ENCODE results near the gene RPS6KL1.

Gene RPS6KL1

DNA sequence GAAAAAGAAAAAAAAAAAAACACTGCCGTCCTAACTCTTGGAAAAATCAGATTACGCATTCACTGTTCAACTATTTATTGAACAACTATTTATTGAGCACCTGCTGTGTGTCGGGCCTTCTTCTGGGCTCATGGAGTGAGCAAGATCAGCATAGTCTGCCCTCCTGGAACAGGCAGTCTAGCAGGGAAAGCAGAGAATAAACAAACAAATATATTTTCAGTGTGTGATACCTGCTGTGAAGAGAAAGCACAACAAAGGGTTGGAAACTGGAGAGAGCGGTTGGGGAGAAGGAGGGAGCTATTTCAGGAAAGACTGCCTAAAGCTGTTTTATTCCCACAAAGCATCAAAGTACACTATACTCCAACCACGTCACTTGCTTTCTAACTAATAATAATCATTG lies 57.9 kb downstream of the RPS6KL1 start:
- TF ChIP-seq, protein P1, sequence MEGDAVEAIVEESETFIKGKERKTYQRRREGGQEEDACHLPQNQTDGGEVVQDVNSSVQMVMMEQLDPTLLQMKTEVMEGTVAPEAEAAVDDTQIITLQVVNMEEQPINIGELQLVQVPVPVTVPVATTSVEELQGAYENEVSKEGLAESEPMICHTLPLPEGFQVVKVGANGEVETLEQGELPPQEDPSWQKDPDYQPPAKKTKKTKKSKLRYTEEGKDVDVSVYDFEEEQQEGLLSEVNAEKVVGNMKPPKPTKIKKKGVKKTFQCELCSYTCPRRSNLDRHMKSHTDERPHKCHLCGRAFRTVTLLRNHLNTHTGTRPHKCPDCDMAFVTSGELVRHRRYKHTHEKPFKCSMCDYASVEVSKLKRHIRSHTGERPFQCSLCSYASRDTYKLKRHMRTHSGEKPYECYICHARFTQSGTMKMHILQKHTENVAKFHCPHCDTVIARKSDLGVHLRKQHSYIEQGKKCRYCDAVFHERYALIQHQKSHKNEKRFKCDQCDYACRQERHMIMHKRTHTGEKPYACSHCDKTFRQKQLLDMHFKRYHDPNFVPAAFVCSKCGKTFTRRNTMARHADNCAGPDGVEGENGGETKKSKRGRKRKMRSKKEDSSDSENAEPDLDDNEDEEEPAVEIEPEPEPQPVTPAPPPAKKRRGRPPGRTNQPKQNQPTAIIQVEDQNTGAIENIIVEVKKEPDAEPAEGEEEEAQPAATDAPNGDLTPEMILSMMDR (IDR thresholded peaks at IDR 0.05; ENCODE audit: control insufficient read depth, extremely low read depth, insufficient read depth): no peak
- DNase-seq (ENCODE audit: low read depth): no peak
- no peak overlapping the region for H3K4me3 ChIP-seq (ENCODE audit: low read depth, low read length)

DNA sequence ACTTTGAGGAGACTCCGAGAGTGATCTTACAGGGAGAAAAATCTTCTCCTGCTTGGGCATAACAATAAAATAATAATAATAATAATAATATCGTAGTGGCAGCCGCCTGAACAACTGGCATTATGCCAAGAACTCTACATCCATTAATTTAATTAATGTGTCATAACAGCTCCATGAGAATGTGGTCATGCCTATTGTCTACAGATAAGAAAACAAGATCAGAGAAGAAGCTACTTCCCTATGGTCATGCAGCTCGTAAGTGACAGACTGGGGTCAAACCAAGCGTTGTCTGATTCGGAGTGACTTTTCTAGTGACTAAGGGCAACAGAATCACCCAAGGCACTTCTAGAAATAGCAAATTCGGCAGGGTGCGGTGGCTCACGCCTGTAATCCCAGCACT lies 58.9 kb downstream of the RPS6KL1 start:
- TF ChIP-seq, protein P1 (IDR thresholded peaks at IDR 0.05; ENCODE audit: control insufficient read depth, extremely low read depth, insufficient read depth): no peak
- no peak overlapping the region for H3K4me3 ChIP-seq (ENCODE audit: low read depth, low read length)
- DNase-seq (ENCODE audit: low read depth): no peak

DNA sequence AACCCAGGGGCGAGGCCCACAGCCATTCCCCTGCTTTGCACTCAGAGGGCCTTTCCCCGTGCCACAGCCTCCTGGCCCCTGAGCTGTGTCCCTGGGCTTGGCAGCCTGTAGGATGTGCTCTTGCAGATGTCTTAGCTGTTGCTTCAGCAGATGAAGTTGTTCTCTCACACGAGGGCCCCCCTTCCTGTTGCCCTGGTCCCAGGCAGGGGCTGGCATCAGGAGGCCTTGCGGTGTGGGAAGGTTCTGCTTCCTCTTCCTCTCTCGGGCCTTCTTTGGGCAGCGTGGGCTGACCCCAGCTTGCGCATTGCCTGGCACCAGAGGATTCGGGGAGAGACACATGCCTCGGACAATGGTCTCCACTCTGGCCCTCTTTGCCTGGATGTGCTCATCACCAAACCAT lies 59.8 kb downstream of the RPS6KL1 start:
- H3K4me3 ChIP-seq (ENCODE audit: low read depth, low read length): no peak overlapping the region
- TF ChIP-seq, protein P1 (IDR thresholded peaks at IDR 0.05; ENCODE audit: control insufficient read depth, extremely low read depth, insufficient read depth): no peak
- no peak for DNase-seq (ENCODE audit: low read depth)

DNA sequence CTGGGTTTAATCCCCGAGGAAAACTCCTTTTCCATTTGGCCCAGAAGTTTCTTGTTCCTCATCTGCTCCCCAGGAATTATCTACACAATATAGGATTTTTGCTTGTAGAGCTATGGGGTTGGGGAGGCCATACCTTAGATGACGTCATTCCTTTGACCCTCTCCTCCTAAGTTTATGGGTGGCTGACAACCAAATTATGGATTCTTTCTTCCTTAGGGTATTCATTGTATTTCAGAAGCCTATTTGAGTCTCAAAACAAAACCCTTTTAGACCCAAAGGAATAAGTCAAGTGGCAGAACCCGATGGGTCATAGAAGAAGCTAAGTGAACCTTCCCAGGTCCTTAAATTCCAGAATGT lies 61.3 kb downstream of the RPS6KL1 start:
- TF ChIP-seq, protein P1 (IDR thresholded peaks at IDR 0.05; ENCODE audit: control insufficient read depth, extremely low read depth, insufficient read depth): no peak

DNA sequence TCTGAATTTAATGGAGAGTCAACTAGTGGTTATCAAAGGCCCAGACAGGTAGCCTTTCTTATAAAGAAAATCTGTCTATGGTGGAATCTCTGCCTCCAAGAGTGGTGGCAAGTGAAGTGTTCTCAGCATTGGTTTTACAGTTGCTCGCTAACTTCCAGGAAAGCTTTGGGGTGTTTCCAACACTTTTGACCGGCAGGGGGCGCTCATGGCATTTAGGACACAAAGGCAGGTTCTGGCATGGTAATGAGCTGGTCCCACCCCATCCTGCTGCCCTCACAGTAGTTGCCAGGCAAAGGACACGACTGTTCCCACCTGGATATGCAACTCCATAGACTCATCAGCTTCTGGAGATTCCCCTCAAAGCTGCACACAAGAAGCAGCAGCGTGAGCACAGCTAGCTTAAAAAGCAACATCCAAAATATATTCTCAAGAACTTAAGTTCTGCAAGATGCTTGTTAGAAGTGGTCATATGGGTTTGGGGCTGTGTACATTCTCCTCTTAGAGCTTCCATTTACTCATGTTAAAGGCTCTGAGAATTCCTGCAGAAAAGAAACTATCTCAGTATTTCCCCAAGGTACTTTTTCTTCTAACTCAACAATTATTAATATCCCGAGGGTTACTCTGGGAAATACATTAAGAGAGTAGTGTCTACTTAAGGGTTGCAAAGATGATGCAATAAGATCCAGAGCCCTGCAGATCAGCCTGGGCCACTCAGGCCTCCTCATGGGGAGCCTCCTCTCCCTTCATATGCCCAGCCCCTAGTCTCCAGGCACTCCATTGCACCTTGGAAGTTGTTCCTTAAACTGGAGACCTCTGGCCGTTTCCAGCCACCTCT lies 61.9 kb downstream of the RPS6KL1 start:
- no peak overlapping the region for H3K4me3 ChIP-seq (ENCODE audit: low read depth, low read length)
- TF ChIP-seq, protein P1 (IDR thresholded peaks at IDR 0.05; ENCODE audit: control insufficient read depth, extremely low read depth, insufficient read depth): peak; percentile 86
- peak; percentile 47 for DNase-seq (ENCODE audit: low read depth)

More for the DNA sequence above, 61.3 kb downstream of the RPS6KL1 start:
- no peak overlapping the region for H3K4me3 ChIP-seq (ENCODE audit: low read depth, low read length)
- no peak for DNase-seq (ENCODE audit: low read depth)

DNA sequence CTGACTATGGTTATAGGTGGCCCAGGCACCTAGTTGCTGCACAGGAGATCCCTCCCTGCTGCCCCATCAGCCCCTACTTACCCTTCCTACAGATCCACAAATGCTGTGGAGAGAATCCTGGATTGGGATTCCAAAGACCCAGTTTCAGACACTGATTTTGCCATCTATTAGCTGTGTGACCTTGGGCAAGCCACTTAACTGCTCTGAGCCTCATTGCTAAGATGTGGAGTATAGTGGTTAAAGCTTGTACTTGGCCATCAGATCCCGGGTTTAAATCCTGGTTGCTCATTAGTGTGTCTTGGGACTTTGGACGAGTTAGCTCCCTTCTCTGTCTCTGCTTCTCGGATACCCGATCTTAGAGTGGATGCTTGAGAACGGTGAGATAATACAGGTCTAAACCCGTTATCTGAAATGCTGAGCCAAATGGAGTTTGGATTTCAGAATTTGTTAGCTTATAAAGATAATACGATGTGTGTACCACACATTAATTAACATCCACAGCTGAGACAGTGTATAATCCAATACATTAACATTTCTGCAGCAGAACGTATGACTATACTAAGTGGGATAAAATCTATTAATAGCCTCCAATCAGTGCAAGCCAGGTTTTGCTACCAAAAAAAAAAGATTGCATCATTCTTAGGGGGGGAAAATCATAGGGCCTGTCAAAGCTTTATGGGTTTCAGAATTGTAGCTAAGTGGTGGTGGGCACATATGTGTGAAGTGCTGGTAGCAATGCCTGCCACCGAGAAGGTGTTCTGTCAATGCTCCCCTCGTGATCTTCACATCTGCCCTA lies 63.1 kb downstream of the RPS6KL1 start:
- no peak overlapping the region for H3K4me3 ChIP-seq (ENCODE audit: low read depth, low read length)
- TF ChIP-seq, protein P1 (IDR thresholded peaks at IDR 0.05; ENCODE audit: control insufficient read depth, extremely low read depth, insufficient read depth): no peak
- no peak for DNase-seq (ENCODE audit: low read depth)

All from LNCaP clone FGC (cell line).